H1 (cell line): ENCODE measurements around the gene ALK. TPM values are rescaled to one million over a fixed set of nuclear protein-coding genes. Genes with fewer than 3 reads are reported as not detected.

Source experiments
- TCF12 ChIP-seq: IDR thresholded peaks from 2 replicates; pipeline ENCODE4 v1.6.1; 2011; ENCODE audit warnings: low read depth, mild to moderate bottlenecking, low read length
- YY1 ChIP-seq: IDR thresholded peaks from 2 replicates; pipeline ENCODE4 v1.6.1; 2011; ENCODE audit warnings: low read depth, mild to moderate bottlenecking, low read length
- polyA plus RNA-seq, 7 experiments: library from polyadenylated mRNA; depleted of rRNA in 3 of 7; stranded (reverse) in 5 of 7; unstranded in 2 of 7; fragments of >200 nt in 5 of 7; fragments of 200-250 nt in 2 of 7; gene quantifications; 1 replicate in 5 of 7; 2 replicates in 1 of 7; 4 replicates in 1 of 7; pipeline versions ENCODE4 v1.2.1 to v1.2.3, GENCODE V29; 2011 to 2013; ENCODE audit warnings: missing spikeins in 2 of 7, mixed read lengths in 2 of 7
- total RNA-seq: library from RNA; stranded (reverse); fragmentation: NEBNext Ultra II Directional; extraction: Animal tissue kit (Norgen Biotek cat#: 25700); gene quantifications from 2 replicates; pipeline ENCODE4 v1.2.1, GENCODE V29; 2021

ALK gene
- total and polyA plus RNA-seq, 2 of the 8 experiments (the other 6 are each of a cell fraction or from before 2014, with no cell fraction given): 0.02 to 0.09 TPM

DNA sequence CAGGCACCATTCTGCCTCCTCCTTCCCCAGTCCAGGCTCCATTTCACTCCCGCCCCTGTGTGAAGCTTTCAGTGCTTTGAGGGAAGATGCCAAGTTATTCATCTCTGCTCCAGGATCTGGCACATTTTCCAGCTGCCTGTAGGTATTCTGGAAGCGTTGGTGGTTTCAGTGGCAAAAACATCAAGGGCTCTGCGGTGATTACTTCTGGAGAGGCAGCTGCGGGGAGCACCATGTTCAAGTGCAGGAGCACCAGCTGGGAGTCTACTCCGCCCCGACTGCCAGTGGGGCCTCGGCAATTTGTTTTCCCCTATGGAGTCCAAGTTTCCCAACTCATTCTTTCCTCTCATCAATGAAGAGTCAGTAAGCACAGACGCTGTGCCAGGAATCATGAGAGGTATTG is 594.5 kb downstream of the ALK start (continued):
- no peak for TF ChIP-seq YY1
- no peak for TF ChIP-seq TCF12
